H9 (cell line): ENCODE results near the gene CDIPT. TPM values are rescaled to one million over a fixed set of nuclear protein-coding genes. Genes with fewer than 3 reads are reported as not detected.

Experiments
- DNase-seq: peaks from one replicate; pipeline ENCODE4 v3.0.0-alpha.2; 2017
- H2AFZ ChIP-seq: one replicate; pipeline ENCODE4 v1.6.1; 2013; ENCODE audit warnings: mild to moderate bottlenecking, low read length, control low read depth, moderate library complexity
- H2AK5ac ChIP-seq: 2 replicates; pipeline ENCODE4 v1.6.1; 2013; ENCODE audit warnings: low read length, control low read depth, mixed read lengths; ENCODE audit not compliant: insufficient read length
- H2BK120ac ChIP-seq: one replicate; pipeline ENCODE4 v1.6.1; 2013; ENCODE audit warnings: low read depth, mild to moderate bottlenecking, low read length, control low read depth, inconsistent platforms; ENCODE audit not compliant: poor library complexity, severe bottlenecking
- H2BK12ac ChIP-seq: 2 replicates; pipeline ENCODE4 v1.6.1; 2013; ENCODE audit warnings: low read length, control low read depth, mixed read lengths, low read depth; ENCODE audit not compliant: insufficient read length
- H2BK15ac ChIP-seq: 2 replicates; pipeline ENCODE4 v1.6.1; 2013; ENCODE audit warnings: low read depth, low read length, control low read depth
- H2BK20ac ChIP-seq: one replicate; pipeline ENCODE4 v1.6.1; 2013; ENCODE audit warnings: low read depth, mild to moderate bottlenecking, low read length, control low read depth, inconsistent platforms; ENCODE audit not compliant: poor library complexity, severe bottlenecking
- H2BK5ac ChIP-seq: 2 replicates; pipeline ENCODE4 v1.6.1; 2013; ENCODE audit warnings: low read length, control low read depth, mixed read lengths; ENCODE audit not compliant: insufficient read length
- H3K14ac ChIP-seq: 2 replicates; pipeline ENCODE4 v1.6.1; 2013; ENCODE audit warnings: low read length, control low read depth; ENCODE audit not compliant: insufficient read depth
- H3K18ac ChIP-seq: 2 replicates; pipeline ENCODE4 v1.6.1; 2013; ENCODE audit warnings: low read depth, mild to moderate bottlenecking, mixed read lengths, low read length, control low read depth; ENCODE audit not compliant: insufficient read length
- H3K23ac ChIP-seq: 2 replicates; pipeline ENCODE4 v1.6.1; 2013; ENCODE audit warnings: low read length, control low read depth, mixed read lengths, low read depth; ENCODE audit not compliant: insufficient read length
- H3K23me2 ChIP-seq: 2 replicates; pipeline ENCODE4 v1.6.1; 2013; ENCODE audit warnings: low read depth, mild to moderate bottlenecking, mixed read lengths, low read length, control low read depth; ENCODE audit not compliant: insufficient read length, poor library complexity, severe bottlenecking
- H3K27ac ChIP-seq: 2 replicates; pipeline ENCODE4 v1.5.1; 2013; ENCODE audit warnings: low read length, control low read depth, mixed read lengths, low read depth; ENCODE audit not compliant: insufficient read length
- H3K27me3 ChIP-seq: 2 replicates; pipeline ENCODE4 v1.6.1; 2013; ENCODE audit warnings: low read length, control low read depth, inconsistent platforms; ENCODE audit not compliant: insufficient read depth
- H3K4ac ChIP-seq: 2 replicates; pipeline ENCODE4 v1.6.1; 2013; ENCODE audit warnings: low read depth, mild to moderate bottlenecking, control low read depth, inconsistent platforms, low read length, moderate library complexity
- H3K4me1 ChIP-seq: 2 replicates; pipeline ENCODE4 v1.6.1; 2013; ENCODE audit warnings: low read length, control low read depth, inconsistent platforms; ENCODE audit not compliant: insufficient read depth
- H3K4me2 ChIP-seq: 2 replicates; pipeline ENCODE4 v1.6.1; 2013; ENCODE audit warnings: low read length, control low read depth, mixed read lengths; ENCODE audit not compliant: insufficient read length, insufficient read depth
- H3K56ac ChIP-seq: 2 replicates; pipeline ENCODE4 v1.6.1; 2013; ENCODE audit warnings: low read depth, mild to moderate bottlenecking, mixed read lengths, low read length, control low read depth; ENCODE audit not compliant: insufficient read length
- H3K79me1 ChIP-seq: 2 replicates; pipeline ENCODE4 v1.6.1; 2013; ENCODE audit warnings: low read depth, mild to moderate bottlenecking, moderate library complexity, low read length, control low read depth, inconsistent platforms; ENCODE audit not compliant: insufficient read depth, poor library complexity, severe bottlenecking
- H3K79me2 ChIP-seq: 2 replicates; pipeline ENCODE4 v1.6.1; 2013; ENCODE audit warnings: low read length, control low read depth, inconsistent platforms; ENCODE audit not compliant: insufficient read depth
- H3K9ac ChIP-seq: 2 replicates; pipeline ENCODE4 v1.6.1; 2013; ENCODE audit warnings: low read length, control low read depth, mixed read lengths; ENCODE audit not compliant: insufficient read length; ENCODE audit errors: extremely low read depth
- H3K9me3 ChIP-seq: one replicate; pipeline ENCODE4 v1.6.1; 2013; ENCODE audit warnings: low read depth, low read length, inconsistent platforms; ENCODE audit not compliant: control insufficient read depth
- H3T11ph ChIP-seq: one replicate; pipeline ENCODE4 v1.6.1; 2013; ENCODE audit warnings: mild to moderate bottlenecking, low read length, control low read depth, inconsistent platforms
- H4K20me1 ChIP-seq: one replicate; pipeline ENCODE4 v1.6.1; 2013; ENCODE audit not compliant: control insufficient read depth, insufficient read length, insufficient read depth
- H4K5ac ChIP-seq: 2 replicates; pipeline ENCODE4 v1.6.1; 2013; ENCODE audit warnings: low read depth, mild to moderate bottlenecking, mixed read lengths, low read length, control low read depth; ENCODE audit not compliant: insufficient read length
- H4K8ac ChIP-seq: replicated peaks from 2 replicates; pipeline ENCODE4 v1.6.1; 2013; ENCODE audit warnings: low read length, control low read depth, mixed read lengths, low read depth; ENCODE audit not compliant: insufficient read length
- H4K91ac ChIP-seq: 2 replicates; pipeline ENCODE4 v1.6.1; 2013; ENCODE audit warnings: low read depth, mild to moderate bottlenecking, moderate library complexity, mixed read lengths, low read length, control low read depth; ENCODE audit not compliant: insufficient read length
- H3K27ac Mint-ChIP-seq, 3 experiments: 2 replicates in 2 of 3; 3 replicates in 1 of 3; pipeline ENCODE4 v1.8.0; 2020 to 2021; ENCODE audit warnings: mixed read lengths in 3 of 3, mild to moderate bottlenecking in 1 of 3, moderate library complexity in 1 of 3
- H3K27me3 Mint-ChIP-seq: 2 replicates; pipeline ENCODE4 v1.8.0; 2021; ENCODE audit warnings: low read depth, mild to moderate bottlenecking, moderate library complexity, mixed read lengths
- H3K36me3 Mint-ChIP-seq, 3 experiments: 2 replicates in 2 of 3; 3 replicates in 1 of 3; pipeline ENCODE4 v1.8.0; 2020 to 2021; ENCODE audit warnings: low read depth in 3 of 3, mixed read lengths in 3 of 3; ENCODE audit not compliant: insufficient read depth in 1 of 3
- H3K4me1 Mint-ChIP-seq, 2 experiments: 2 replicates each; pipeline ENCODE4 v1.8.0; 2020; ENCODE audit warnings: mixed read lengths in 2 of 2
- H3K4me3 Mint-ChIP-seq, 2 experiments: 2 replicates in 1 of 2; 3 replicates in 1 of 2; pipeline ENCODE4 v1.8.0; 2020 to 2021; ENCODE audit warnings: mild to moderate bottlenecking in 2 of 2, mixed read lengths in 2 of 2, moderate library complexity in 1 of 2
- H3K9me3 Mint-ChIP-seq, 2 experiments: 2 replicates in 1 of 2; 3 replicates in 1 of 2; pipeline ENCODE4 v1.8.0; 2020; ENCODE audit warnings: mild to moderate bottlenecking in 2 of 2, mixed read lengths in 2 of 2, moderate library complexity in 1 of 2
- CTCF ChIP-seq: fragments of 200-600 bp; sonication (generic); conservative IDR thresholded peaks from 3 replicates; pipeline ENCODE4 v1.8.0; 2021; ENCODE audit warnings: antibody characterized with exemption, mild to moderate bottlenecking
- WGBS: extraction: QIAGEN DNeasy Blood & Tissue Kit; methylation state at CpG from one replicate; pipeline ENCODE4 v1.1.7; 2013; ENCODE audit warnings: missing lambda C conversion rate, low lambda C conversion rate, mixed read lengths; ENCODE audit not compliant: insufficient read length; ENCODE audit errors: extremely low coverage; 5-methylcytosine and 5-hydroxymethylcytosine counted together
- total RNA-seq: library from RNA; stranded (reverse); gene quantifications from 2 replicates; pipeline ENCODE4 v1.2.1, GENCODE V29; 2021

Gene CDIPT
- total RNA-seq, 1 experiment from 2014 or later = 70.6 TPM

- H3K27ac ChIP-seq = no peak overlapping the region
- H4K5ac ChIP-seq = no peak overlapping the region
- WGBS = no CpG with 5 or more reads among the region's 7 CpGs
- Mint-ChIP-seq H3K4me3 (no peak overlapping the region), H3K36me3 (peaks cover 6 to 14% (median 11%) of the 10 kb centered on the region in 3 experiments; a peak in 6 of 7 replicates), H3K27ac (peak overlapping the region; percentile 95 to 98 (median 95); a peak in 6 of 7 replicates), H3K27me3 (no peaks in the 10 kb centered on the region), H3K4me1 (peaks cover 24 to 28% of the 10 kb centered on the region in 2 experiments), H3K9me3 (no peaks in the 10 kb centered on the region)
- H2BK120ac ChIP-seq = no peak overlapping the region
- TF ChIP-seq CTCF = no peak
- no peak overlapping the region for H2AK5ac ChIP-seq
- no peaks in the 10 kb centered on the region for H3K9me3 ChIP-seq
- H3K14ac ChIP-seq = no peak overlapping the region
- no peak overlapping the region for H3K4ac ChIP-seq
- DNase-seq = no peak
- H3K4me1 ChIP-seq = no peaks in the 10 kb centered on the region
- no peaks in the 10 kb centered on the region for H3K27me3 ChIP-seq
- no peak overlapping the region for H3T11ph ChIP-seq
- H2BK12ac ChIP-seq = no peak overlapping the region
- no peak overlapping the region for H2BK15ac ChIP-seq
- H3K79me1 ChIP-seq = no peaks in the 10 kb centered on the region
- no peak overlapping the region for H3K9ac ChIP-seq
- H3K4me2 ChIP-seq = no peak overlapping the region
- H3K56ac ChIP-seq = no peak overlapping the region
- H2AFZ ChIP-seq = no peak overlapping the region
- no peaks in the 10 kb centered on the region for H3K79me2 ChIP-seq
- H4K8ac ChIP-seq = no peak overlapping the region
- no peak overlapping the region for H3K18ac ChIP-seq
- H4K20me1 ChIP-seq = no peaks in the 10 kb centered on the region
- no peaks in the 10 kb centered on the region for H3K23me2 ChIP-seq
- H2BK20ac ChIP-seq = no peak overlapping the region
- H4K91ac ChIP-seq = no peak overlapping the region
- H3K23ac ChIP-seq = no peak overlapping the region
- H2BK5ac ChIP-seq = no peak overlapping the region
Observed at GRCh38 chr16:29824589-29825144, 38.4 kb downstream of the CDIPT start.
